A673 (cell line): ENCODE data around the gene GP2. TPM values are rescaled to one million over a fixed set of nuclear protein-coding genes. Genes with fewer than 3 reads are reported as not detected.

Experiments
- BruUV-seq: library from RNA; stranded (reverse); fragments of 400-500 nt; replicated peaks from 2 replicates; lab custom pipeline; 2021; lab: Mats Ljungman, UMichigan
- CTCF ChIA-PET: fragments of 300-600 bp; sonication (Branson Sonifier 250); formaldehyde crosslinking; loops from one replicate; lab custom pipeline; 2022; ENCODE audit warnings: antibody characterized with exemption; lab: Charles Lee
- POLR2A ChIA-PET: fragments of 300-600 bp; sonication (Branson Sonifier 250); formaldehyde crosslinking; loops from one replicate; lab custom pipeline; 2022; ENCODE audit warnings: antibody characterized with exemption; ENCODE audit not compliant: low non-redundant PET; lab: Charles Lee
- DNase-seq: peaks from one replicate; pipeline ENCODE4 v3.0.0-alpha.2; 2015; ENCODE audit warnings: low spot score
- H3K27ac ChIP-seq: fragments of 200-600 bp; sonication (generic); 2 replicates; pipeline ENCODE4 v1.5.1; 2016; ENCODE audit warnings: mixed run types, low read depth, mild to moderate bottlenecking, mixed read lengths, antibody characterized with exemption, low read length; ENCODE audit not compliant: poor library complexity, severe bottlenecking
- H3K27me3 ChIP-seq: fragments of 200-600 bp; sonication (generic); replicated peaks from 2 replicates; pipeline ENCODE4 v1.6.1; 2017; ENCODE audit warnings: mixed run types, low read depth, mild to moderate bottlenecking, mixed read lengths, antibody characterized with exemption, low read length; ENCODE audit not compliant: insufficient read depth, poor library complexity
- H3K36me3 ChIP-seq: fragments of 200-600 bp; sonication (generic); 2 replicates; pipeline ENCODE4 v1.6.1; 2016; ENCODE audit warnings: mixed run types, mild to moderate bottlenecking, mixed read lengths, antibody characterized with exemption, low read length; ENCODE audit not compliant: insufficient read depth, poor library complexity, severe bottlenecking
- H3K4me1 ChIP-seq: fragments of 200-600 bp; sonication (generic); 2 replicates; pipeline ENCODE4 v1.6.1; 2017; ENCODE audit warnings: mixed run types, mild to moderate bottlenecking, mixed read lengths, antibody characterized with exemption, low read length; ENCODE audit not compliant: insufficient read depth, poor library complexity, severe bottlenecking
- H3K4me3 ChIP-seq: fragments of 200-600 bp; sonication (generic); 2 replicates; pipeline ENCODE4 v1.5.1; 2016; ENCODE audit warnings: low read depth, mixed run types, mild to moderate bottlenecking, mixed read lengths, low read length; ENCODE audit not compliant: poor library complexity, severe bottlenecking
- H3K9me3 ChIP-seq: fragments of 200-600 bp; sonication (generic); 2 replicates; pipeline ENCODE4 v1.6.1; 2016; ENCODE audit warnings: mixed run types, low read depth, mild to moderate bottlenecking, mixed read lengths, antibody characterized with exemption, low read length; ENCODE audit not compliant: poor library complexity, severe bottlenecking
- EZH2 ChIP-seq: fragments of 200-600 bp; sonication (generic); IDR thresholded peaks from 2 replicates; pipeline ENCODE4 v1.6.1; 2017; ENCODE audit warnings: borderline replicate concordance, low read depth, mild to moderate bottlenecking, mixed read lengths, antibody characterized with exemption, low read length; ENCODE audit not compliant: poor library complexity, severe bottlenecking
- intact Hi-C: fragments of 100-400 bp; cut with micrococcal nuclease; formaldehyde crosslinking; loops from one replicate; pipeline ENCODE4 v1.10.0; 2022; ENCODE audit not compliant: unreplicated experiment
- total RNA-seq: library from RNA; stranded (reverse); gene quantifications from 2 replicates; pipeline ENCODE4 v1.2.3, GENCODE V29; 2021
- TF ChIP-seq, protein P1 (sequence below): fragments of 300-800, 200-600 bp; sonication (generic); conservative IDR thresholded peaks from 2 replicates; pipeline ENCODE4 v1.5.1; 2017; ENCODE audit warnings: low read depth, mild to moderate bottlenecking, antibody characterized with exemption, low read length, moderate library complexity, mixed read lengths

Gene GP2
- total RNA-seq, 1 experiment from 2014 or later = not detected

DNA sequence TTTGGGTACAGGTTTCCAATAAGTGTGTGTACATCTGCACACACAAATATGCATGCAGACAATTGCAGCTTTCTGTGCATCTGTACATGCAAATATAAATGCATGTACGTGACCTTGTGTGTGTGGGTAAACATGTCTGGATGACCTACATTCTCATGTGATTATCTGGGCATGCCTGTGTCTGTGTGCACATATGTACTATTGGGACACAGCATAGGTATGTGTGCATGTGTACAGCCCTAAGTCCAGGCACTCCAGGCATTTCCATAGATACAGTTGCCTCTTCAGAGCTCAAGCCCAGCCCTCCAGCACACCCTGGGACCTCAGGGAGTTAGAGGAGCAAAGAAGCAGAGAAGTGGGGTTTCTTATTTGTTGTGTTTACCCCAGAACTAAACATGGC lies 7.1 kb upstream of the GP2 start:
- CTCF ChIA-PET = no interaction called here
- intact Hi-C loops = no loop called here
- Histone ChIP-seq H3K36me3 (no peaks in the 10 kb centered on the region), H3K27me3 (peaks cover 4% of the 10 kb centered on the region), H3K4me3 (no peak overlapping the region), H3K27ac (no peak overlapping the region), H3K4me1 (no peaks in the 10 kb centered on the region), H3K9me3 (no peaks in the 10 kb centered on the region)
- no peak for DNase-seq
- POLR2A ChIA-PET = no interaction called here
- BruUV-seq = no TSS peak
- TF ChIP-seq, protein P1, sequence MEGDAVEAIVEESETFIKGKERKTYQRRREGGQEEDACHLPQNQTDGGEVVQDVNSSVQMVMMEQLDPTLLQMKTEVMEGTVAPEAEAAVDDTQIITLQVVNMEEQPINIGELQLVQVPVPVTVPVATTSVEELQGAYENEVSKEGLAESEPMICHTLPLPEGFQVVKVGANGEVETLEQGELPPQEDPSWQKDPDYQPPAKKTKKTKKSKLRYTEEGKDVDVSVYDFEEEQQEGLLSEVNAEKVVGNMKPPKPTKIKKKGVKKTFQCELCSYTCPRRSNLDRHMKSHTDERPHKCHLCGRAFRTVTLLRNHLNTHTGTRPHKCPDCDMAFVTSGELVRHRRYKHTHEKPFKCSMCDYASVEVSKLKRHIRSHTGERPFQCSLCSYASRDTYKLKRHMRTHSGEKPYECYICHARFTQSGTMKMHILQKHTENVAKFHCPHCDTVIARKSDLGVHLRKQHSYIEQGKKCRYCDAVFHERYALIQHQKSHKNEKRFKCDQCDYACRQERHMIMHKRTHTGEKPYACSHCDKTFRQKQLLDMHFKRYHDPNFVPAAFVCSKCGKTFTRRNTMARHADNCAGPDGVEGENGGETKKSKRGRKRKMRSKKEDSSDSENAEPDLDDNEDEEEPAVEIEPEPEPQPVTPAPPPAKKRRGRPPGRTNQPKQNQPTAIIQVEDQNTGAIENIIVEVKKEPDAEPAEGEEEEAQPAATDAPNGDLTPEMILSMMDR = no peak
- TF ChIP-seq EZH2 = no peak

DNA sequence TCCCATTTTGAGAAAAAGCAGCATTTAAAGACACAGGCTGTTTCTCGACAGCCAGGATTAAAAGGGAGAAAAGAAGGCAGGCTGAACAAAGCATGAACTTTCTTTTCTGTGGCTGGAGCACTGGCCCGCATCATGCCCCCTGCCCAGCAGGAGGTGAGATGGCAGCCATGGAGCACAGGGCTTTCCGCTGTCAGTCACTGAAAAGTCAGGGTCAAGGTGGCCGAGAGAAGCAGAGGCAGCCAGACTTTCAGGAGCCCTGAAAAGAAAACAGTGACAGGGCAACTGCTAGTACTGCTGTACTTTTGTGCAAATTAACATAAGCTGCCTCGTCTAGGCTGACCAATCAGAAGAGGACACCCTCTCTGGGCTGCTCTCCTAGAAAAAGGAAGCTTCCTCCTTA lies 5.8 kb upstream of the GP2 start:
- no TSS peak for BruUV-seq
- Histone ChIP-seq H3K27ac (no peak overlapping the region), H3K36me3 (no peaks in the 10 kb centered on the region), H3K27me3 (peaks cover 4% of the 10 kb centered on the region), H3K9me3 (no peaks in the 10 kb centered on the region), H3K4me3 (no peak overlapping the region), H3K4me1 (no peaks in the 10 kb centered on the region)
- ChIA-PET CTCF (no interaction called here), POLR2A (no interaction called here)
- no peak for DNase-seq
- TF ChIP-seq, protein P1 = no peak
- TF ChIP-seq EZH2 = no peak
- intact Hi-C loops = no loop called here

DNA sequence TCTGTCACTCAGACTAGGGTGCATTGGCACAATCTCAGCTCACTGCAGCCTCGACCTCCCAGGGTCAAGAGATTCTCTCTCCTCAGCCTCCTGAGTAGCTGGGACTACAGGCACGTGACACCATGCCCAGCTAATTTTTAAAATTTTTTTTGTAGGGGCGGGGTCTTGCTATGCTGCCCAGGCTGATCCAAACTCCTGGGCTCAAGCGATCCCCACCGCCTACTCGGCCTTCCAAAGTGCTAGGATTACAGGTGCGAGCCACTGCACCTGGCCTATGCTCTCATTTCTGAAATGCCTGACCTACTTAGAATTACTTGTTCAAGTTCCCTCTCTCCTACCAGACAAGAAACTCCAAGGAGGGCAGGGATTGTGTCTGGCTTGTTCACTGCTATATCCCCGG lies 5.1 kb upstream of the GP2 start:
- intact Hi-C loops = no loop called here
- no peak overlapping the region for H3K4me3 ChIP-seq
- CTCF ChIA-PET = interaction anchor here (0.6 kb wide), 1 partner anchor 424 kb away, joined by 3 read pairs; no protein-coding TSS in a partner anchor
- TF ChIP-seq EZH2 = no peak
- TF ChIP-seq, protein P1 = no peak
- H3K27me3 ChIP-seq = peaks cover under 1% of the 10 kb centered on the region
- DNase-seq = no peak
- no peaks in the 10 kb centered on the region for H3K9me3 ChIP-seq
- no peaks in the 10 kb centered on the region for H3K4me1 ChIP-seq
- POLR2A ChIA-PET = no interaction called here
- H3K27ac ChIP-seq = no peak overlapping the region
- no peaks in the 10 kb centered on the region for H3K36me3 ChIP-seq
- no TSS peak for BruUV-seq
